ENCODE results near the gene CENPP. TPM values are rescaled to one million over a fixed set of nuclear protein-coding genes. Genes with fewer than 3 reads are reported as not detected.

The CENPP gene
- total RNA-seq, 1 donor from 2014 or later, result 1.3 TPM

GRCh38 chr9:92522983-92523970, 197.5 kb downstream of the CENPP start:
- TF ChIP-seq, protein P1, sequence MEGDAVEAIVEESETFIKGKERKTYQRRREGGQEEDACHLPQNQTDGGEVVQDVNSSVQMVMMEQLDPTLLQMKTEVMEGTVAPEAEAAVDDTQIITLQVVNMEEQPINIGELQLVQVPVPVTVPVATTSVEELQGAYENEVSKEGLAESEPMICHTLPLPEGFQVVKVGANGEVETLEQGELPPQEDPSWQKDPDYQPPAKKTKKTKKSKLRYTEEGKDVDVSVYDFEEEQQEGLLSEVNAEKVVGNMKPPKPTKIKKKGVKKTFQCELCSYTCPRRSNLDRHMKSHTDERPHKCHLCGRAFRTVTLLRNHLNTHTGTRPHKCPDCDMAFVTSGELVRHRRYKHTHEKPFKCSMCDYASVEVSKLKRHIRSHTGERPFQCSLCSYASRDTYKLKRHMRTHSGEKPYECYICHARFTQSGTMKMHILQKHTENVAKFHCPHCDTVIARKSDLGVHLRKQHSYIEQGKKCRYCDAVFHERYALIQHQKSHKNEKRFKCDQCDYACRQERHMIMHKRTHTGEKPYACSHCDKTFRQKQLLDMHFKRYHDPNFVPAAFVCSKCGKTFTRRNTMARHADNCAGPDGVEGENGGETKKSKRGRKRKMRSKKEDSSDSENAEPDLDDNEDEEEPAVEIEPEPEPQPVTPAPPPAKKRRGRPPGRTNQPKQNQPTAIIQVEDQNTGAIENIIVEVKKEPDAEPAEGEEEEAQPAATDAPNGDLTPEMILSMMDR (IDR thresholded peaks at IDR 0.05; ENCODE audit: insufficient read depth, low read length, severe bottlenecking), result no peak
- no peaks in the 10 kb centered on the region for H3K36me3 ChIP-seq (ENCODE audit: control insufficient read depth, insufficient read depth, low read length)
- no peak for FAIRE-seq
- no peak overlapping the region for H3K4me3 ChIP-seq (ENCODE audit: low read depth, low read length)
- no peaks in the 10 kb centered on the region for H3K27me3 ChIP-seq (ENCODE audit: control insufficient read depth, insufficient read depth, low read length)
- no peak for DNase-seq (ENCODE audit: low read depth)

DNA sequence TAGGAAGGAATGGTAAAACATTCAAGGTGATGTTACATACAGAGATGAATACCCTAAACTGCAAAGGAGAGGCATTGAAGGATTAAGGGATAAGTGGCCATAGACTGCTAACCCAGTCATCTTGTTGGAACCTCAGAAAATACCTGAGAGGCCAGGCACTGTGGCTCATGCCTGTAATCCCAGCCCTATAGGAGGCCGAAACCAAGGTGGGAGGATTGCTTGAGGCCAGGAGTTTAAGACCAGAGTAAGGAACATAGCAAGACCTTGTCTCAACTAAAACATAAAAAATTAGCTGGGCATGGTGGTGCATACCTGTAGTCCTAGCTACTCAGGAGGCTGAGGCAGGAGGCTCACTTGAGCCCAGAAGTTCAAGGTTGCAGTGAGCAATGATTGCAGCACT, 199.1 kb downstream of the CENPP start:
- H3K36me3 ChIP-seq (ENCODE audit: control insufficient read depth, insufficient read depth, low read length), result no peaks in the 10 kb centered on the region
- DNase-seq (ENCODE audit: low read depth) (no peak), FAIRE-seq (no peak)
- H3K27me3 ChIP-seq (ENCODE audit: control insufficient read depth, insufficient read depth, low read length), result no peaks in the 10 kb centered on the region
- H3K4me3 ChIP-seq (ENCODE audit: low read depth, low read length), result no peak overlapping the region
- TF ChIP-seq, protein P1 (IDR thresholded peaks at IDR 0.05; ENCODE audit: insufficient read depth, low read length, severe bottlenecking), result no peak

DNA sequence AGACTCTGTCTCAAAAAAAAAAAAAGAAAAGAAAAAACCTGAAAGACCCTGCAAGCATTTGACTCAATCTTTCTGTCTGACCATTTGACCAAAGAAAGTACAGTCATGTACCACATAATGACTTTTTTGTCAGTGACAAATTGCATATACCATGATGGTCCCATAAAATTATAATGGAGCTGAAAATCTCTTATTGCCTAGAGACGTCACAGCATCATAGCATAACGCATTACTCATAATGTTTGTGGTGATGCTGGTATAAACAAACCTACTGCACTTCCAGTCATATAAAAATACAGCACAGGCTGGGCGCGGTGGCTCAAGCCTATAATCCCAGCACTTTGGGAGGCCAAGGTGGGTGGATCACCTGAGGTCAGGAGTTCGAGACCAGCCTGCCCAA, 199.6 kb downstream of the CENPP start:
- no peaks in the 10 kb centered on the region for H3K36me3 ChIP-seq (ENCODE audit: control insufficient read depth, insufficient read depth, low read length)
- TF ChIP-seq, protein P1 (IDR thresholded peaks at IDR 0.05; ENCODE audit: insufficient read depth, low read length, severe bottlenecking), result no peak
- no peak for FAIRE-seq
- no peak for DNase-seq (ENCODE audit: low read depth)
- H3K27me3 ChIP-seq (ENCODE audit: control insufficient read depth, insufficient read depth, low read length), result no peaks in the 10 kb centered on the region
- H3K4me3 ChIP-seq (ENCODE audit: low read depth, low read length), result no peak overlapping the region

- Histone ChIP-seq H3K27me3 (ENCODE audit: control insufficient read depth, insufficient read depth, low read length) (no peaks in the 10 kb centered on the region), H3K36me3 (ENCODE audit: control insufficient read depth, insufficient read depth, low read length) (no peaks in the 10 kb centered on the region), H3K4me3 (ENCODE audit: low read depth, low read length) (no peak overlapping the region)
- FAIRE-seq, result peak; percentile 43
- DNase-seq (ENCODE audit: low read depth), result no peak
- TF ChIP-seq, protein P1 (IDR thresholded peaks at IDR 0.05; ENCODE audit: insufficient read depth, low read length, severe bottlenecking), result no peak
These were observed 201.6 kb downstream of the CENPP start for GRCh38 chr9:92527291-92527828.

DNA sequence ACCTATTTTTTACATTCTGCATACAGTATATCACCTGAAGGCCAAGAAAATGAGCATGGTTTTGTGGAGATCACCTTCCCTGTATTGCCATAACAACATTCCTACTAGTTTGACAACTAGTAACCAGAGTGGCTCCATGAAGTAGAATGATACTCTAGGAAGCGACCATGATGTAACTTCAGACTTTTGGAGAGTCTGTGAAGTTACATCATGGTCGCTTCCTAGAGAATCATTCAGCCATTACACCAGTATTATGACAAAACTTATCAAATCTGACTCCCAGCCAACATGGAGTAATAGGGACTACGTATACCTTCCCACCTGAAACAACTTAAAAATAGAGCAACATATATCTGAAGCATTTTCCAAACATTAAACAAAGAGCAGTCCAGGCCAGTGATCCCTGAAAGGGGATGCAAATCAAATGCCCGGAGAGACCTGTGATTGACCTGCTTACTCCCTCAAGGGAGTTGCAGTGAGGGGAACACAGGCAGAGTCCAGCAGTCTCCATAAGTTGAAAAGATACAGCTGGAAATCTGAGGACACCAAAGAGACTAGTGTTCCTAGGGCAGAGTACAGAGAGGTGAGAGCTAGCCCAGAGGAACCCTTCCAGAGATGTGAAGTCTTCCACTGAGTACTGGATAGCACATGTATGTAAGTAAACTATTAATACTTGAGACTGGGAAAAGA, 202.2 kb downstream of the CENPP start:
- FAIRE-seq (peak; percentile 70), DNase-seq (ENCODE audit: low read depth) (no peak)
- no peaks in the 10 kb centered on the region for H3K27me3 ChIP-seq (ENCODE audit: control insufficient read depth, insufficient read depth, low read length)
- H3K36me3 ChIP-seq (ENCODE audit: control insufficient read depth, insufficient read depth, low read length), result no peaks in the 10 kb centered on the region
- H3K4me3 ChIP-seq (ENCODE audit: low read depth, low read length), result no peak overlapping the region
- TF ChIP-seq, protein P1 (IDR thresholded peaks at IDR 0.05; ENCODE audit: insufficient read depth, low read length, severe bottlenecking), result no peak

Data from bronchial epithelial cell (primary cell).